Prostate gland (tissue), 2 donors: Measurements from ENCODE around the gene ULK4. TPM values are rescaled to one million over a fixed set of nuclear protein-coding genes. Genes with fewer than 3 reads are reported as not detected.
"Not testable (repeated sequence)": the region's sequence is repeated elsewhere in the genome, so short reads cannot be mapped to it uniquely, and the experiment has no call there.

Experiments used
- DNase-seq: peaks from one replicate; pipeline ENCODE4 v3.0.0-alpha.2; 2019; ENCODE audit warnings: low spot score
- H3K27ac ChIP-seq, 2 donors: fragments of 200-600 bp; sonication (generic); 2 replicates each; pipeline ENCODE4 v1.5.1; 2017 to 2019
- H3K27me3 ChIP-seq: fragments of 200-600 bp; sonication (generic); replicated peaks from 2 replicates; pipeline ENCODE4 v1.5.1; 2019; ENCODE audit not compliant: insufficient read depth
- H3K36me3 ChIP-seq, 2 donors: fragments of 200-600 bp; sonication (generic); 1 replicate in 1 of 2; 2 replicates in 1 of 2; pipeline versions ENCODE4 v1.5.1 to v1.8.1; 2017 to 2019
- H3K4me1 ChIP-seq: fragments of 200-600 bp; sonication (generic); replicated peaks from 2 replicates; pipeline ENCODE4 v1.5.1; 2019
- H3K4me3 ChIP-seq, 2 donors: fragments of 200-600 bp; sonication (generic); 2 replicates each; pipeline ENCODE4 v1.5.1; 2017 to 2019
- H3K9me3 ChIP-seq: fragments of 200-600 bp; sonication (generic); 2 replicates; pipeline ENCODE4 v1.5.1; 2017
- CTCF ChIP-seq, 4 experiments: fragments of 200-600 bp in 2 of 4; fragments of 450-650 bp in 2 of 4; sonication (generic) in 2 of 4; IDR thresholded peaks; 1 replicate in 3 of 4; 2 replicates in 1 of 4; pipeline ENCODE4 v1.5.1; 2016 to 2019; ENCODE audit warnings: antibody characterized with exemption in 4 of 4, mild to moderate bottlenecking in 2 of 4, moderate library complexity in 2 of 4
- POLR2A ChIP-seq: fragments of 450-650 bp; IDR thresholded peaks from one replicate; pipeline ENCODE4 v1.6.1; 2016; ENCODE audit warnings: antibody characterized with exemption, mild to moderate bottlenecking
- POLR2AphosphoS5 ChIP-seq: sonication (generic); formaldehyde crosslinking; IDR thresholded peaks from one replicate; pipeline ENCODE4 v1.6.1; 2017; ENCODE audit warnings: antibody characterized with exemption
- WGBS: methylation state at CpG from one replicate; pipeline ENCODE4 v1.1.5; 2018; 5-methylcytosine and 5-hydroxymethylcytosine counted together
- intact Hi-C: fragments of 100-400 bp; cut with DNase I; formaldehyde crosslinking; loops from one replicate; pipeline ENCODE4 v1.14.2; 2022
- total RNA-seq, 2 donors: library from RNA; depleted of rRNA; stranded (reverse); fragments of >200 nt; gene quantifications; one replicate each; pipeline ENCODE4 v1.1.0, GENCODE V29; 2016

ULK4 gene
- total RNA-seq, 2 donors from 2014 or later = 23.1 to 33.7 TPM

GRCh38 chr3:41682996-41683395 lies 278.9 kb downstream of the ULK4 start:
- intact Hi-C loops = no loop called here
- WGBS = 85% methylated on average over 6 of the region's 6 CpGs
- no peaks in the 10 kb centered on the region for H3K4me1 ChIP-seq
- no peaks in the 10 kb centered on the region for H3K27me3 ChIP-seq
- no peak for TF ChIP-seq POLR2A
- TF ChIP-seq CTCF (IDR thresholded peaks at IDR 0.05) = no peak
- TF ChIP-seq POLR2AphosphoS5 = no peak
- H3K4me3 ChIP-seq = no peak overlapping the region
- no peaks in the 10 kb centered on the region for H3K36me3 ChIP-seq
- DNase-seq = no peak
- H3K27ac ChIP-seq = no peak overlapping the region
- no peaks in the 10 kb centered on the region for H3K9me3 ChIP-seq

DNA sequence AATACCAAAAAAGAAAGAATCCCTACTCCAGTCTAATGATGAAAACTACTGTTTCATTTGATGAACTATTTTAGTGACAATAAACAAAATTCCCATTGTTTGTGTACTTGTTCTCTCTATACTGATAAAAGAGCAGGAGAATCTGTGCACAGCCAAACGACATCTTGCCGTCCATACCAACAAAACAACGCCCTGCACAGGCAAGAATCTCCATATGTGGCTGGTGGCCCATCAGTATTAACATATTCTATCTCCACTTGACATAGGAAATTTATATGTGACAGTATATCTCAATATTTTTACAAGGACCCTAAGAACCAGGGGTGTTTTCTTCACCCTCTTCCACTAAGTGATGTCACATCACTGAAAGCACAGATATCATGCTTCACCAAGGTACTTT lies 279.5 kb downstream of the ULK4 start:
- intact Hi-C loops = no loop called here
- Histone ChIP-seq H3K4me1 (no peaks in the 10 kb centered on the region), H3K36me3 (no peaks in the 10 kb centered on the region), H3K27ac (no peak overlapping the region), H3K9me3 (no peaks in the 10 kb centered on the region), H3K27me3 (no peaks in the 10 kb centered on the region), H3K4me3 (no peak overlapping the region)
- DNase-seq = no peak
- TF ChIP-seq POLR2A (no peak), CTCF (IDR thresholded peaks at IDR 0.05) (no peak), POLR2AphosphoS5 (no peak)
- WGBS = 93% methylated on average over 3 of the region's 3 CpGs

- Histone ChIP-seq H3K4me3 (no peak overlapping the region), H3K27me3 (no peaks in the 10 kb centered on the region), H3K27ac (no peak overlapping the region), H3K36me3 (no peaks in the 10 kb centered on the region), H3K9me3 (no peaks in the 10 kb centered on the region), H3K4me1 (no peaks in the 10 kb centered on the region)
- TF ChIP-seq POLR2A (no peak), POLR2AphosphoS5 (no peak), CTCF (IDR thresholded peaks at IDR 0.05) (no peak)
- DNase-seq = no peak
- 66% methylated on average over 3 of the region's 3 CpGs for WGBS
- intact Hi-C loops = no loop called here
These were observed 280.4 kb downstream of the ULK4 start for GRCh38 chr3:41681479-41681878.

DNA sequence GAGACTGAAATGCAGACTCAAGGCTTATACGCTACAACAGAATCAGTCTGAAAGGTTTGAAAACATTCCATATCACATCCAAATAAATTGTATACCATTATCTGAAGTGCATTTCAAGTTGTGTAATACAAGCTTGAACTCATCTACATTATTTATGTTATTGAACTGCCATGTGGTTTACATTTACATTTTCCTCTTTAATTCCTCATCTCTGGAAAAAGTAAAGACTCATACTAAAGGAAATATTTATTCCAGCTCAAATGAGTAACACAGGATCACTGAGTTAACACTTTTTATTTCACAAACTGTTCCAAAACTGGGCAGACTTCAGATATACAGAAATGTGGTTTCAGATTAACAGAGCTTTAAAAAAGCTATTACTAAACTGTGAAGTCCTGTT lies 282.5 kb downstream of the ULK4 start:
- DNase-seq = no peak
- no peaks in the 10 kb centered on the region for H3K36me3 ChIP-seq
- TF ChIP-seq CTCF (IDR thresholded peaks at IDR 0.05) (no peak), POLR2AphosphoS5 (no peak), POLR2A (no peak)
- no peak overlapping the region for H3K4me3 ChIP-seq
- H3K4me1 ChIP-seq = no peaks in the 10 kb centered on the region
- 97% methylated on average over 1 of the region's 1 CpG for WGBS
- H3K9me3 ChIP-seq = no peaks in the 10 kb centered on the region
- H3K27ac ChIP-seq = no peak overlapping the region
- intact Hi-C loops = no loop called here
- H3K27me3 ChIP-seq = no peaks in the 10 kb centered on the region

DNA sequence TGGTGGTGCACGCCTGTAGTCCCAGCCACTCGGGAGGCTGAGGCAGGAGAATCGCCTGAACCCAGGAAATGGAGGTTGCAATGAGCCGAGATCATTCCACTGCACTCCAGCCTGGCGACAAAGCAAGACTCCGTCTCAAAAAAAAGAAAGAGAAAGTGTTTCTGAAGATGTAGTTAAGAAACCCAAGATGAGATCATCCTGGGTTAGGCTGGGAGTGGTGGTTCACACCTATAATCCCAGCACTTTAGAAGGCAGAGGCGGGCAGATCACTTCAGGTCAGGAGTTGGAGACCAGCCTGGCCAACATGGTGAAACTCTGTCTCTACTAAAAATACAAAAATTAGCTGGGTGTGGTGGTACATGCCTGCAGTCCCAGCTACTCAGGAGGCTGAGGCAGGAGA lies 286.8 kb downstream of the ULK4 start:
- H3K27ac ChIP-seq, H3K36me3 ChIP-seq, H3K4me1 ChIP-seq, H3K27me3 ChIP-seq, H3K9me3 ChIP-seq, H3K4me3 ChIP-seq, DNase-seq, intact Hi-C loops: not testable (repeated sequence)
- WGBS = 95% methylated on average over 7 of the region's 7 CpGs
